TTC549 (cell line): ENCODE measurements around the gene PTPRC.

Experiments used
- FAIRE-seq: peaks from 2 replicates; lab custom pipeline; 2012; peaks lifted over from hg19 to GRCh38; lab: Jason Lieb, UNC

The PTPRC gene

DNA sequence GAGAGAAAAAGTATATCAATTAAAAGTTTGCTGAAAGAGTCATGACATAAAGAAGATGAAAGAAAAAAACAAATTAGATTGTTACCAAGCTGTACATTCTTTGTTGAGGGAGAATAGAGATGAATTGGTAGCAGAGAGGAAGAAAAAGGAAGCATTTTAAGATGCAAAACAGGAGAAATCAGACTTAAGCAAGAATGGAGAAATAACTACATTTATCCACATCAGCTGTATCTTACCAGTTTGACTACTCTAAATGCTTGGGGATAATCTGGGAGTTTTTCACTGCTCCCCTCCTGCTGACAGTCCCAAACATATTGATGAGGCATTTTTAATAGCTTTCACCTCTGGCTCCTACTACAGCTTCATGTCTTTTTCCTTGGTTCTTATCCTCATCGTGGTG lies 16.8 kb upstream of the PTPRC start:
- FAIRE-seq: no peak

DNA sequence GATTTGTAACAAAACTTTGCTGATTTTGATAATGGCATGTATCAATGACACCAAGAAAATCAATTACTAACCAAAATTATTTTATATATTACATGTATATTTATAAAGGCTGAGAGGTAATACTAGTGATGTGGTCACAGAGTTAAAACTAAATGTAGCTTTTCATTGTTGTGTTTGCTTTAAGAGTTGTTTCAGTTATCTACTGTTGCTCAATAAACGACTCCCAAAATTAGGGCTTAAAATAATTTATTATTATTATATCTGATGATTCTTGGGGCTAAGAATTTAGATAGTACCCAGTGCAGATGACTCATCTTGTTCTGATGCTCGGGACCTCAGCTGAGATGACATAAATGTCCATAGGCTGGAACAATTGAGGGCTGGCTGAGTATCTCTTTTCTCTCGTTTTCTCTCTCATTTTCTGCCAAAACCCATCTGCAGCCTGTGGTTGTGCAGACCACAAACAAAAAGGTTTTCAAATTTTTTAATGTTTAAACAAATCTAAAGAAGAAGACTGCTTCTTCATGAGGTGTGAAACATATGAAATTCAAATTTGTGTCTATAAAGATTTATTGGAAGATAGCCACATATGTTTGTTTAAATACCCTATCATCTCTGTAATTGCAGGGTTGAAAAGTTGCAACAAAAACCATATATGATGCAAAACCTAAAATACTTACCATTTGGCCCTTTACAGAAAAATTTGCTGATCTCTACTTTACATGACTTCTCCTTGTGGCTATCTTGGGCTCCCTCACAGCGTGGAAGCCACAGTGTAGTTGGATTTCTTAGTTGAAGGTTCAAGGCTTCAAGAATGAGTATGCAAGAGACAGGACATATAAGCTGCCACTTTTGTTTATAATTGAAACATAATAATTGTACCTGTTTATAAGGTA lies 14.8 kb upstream of the PTPRC start:
- no peak for FAIRE-seq

DNA sequence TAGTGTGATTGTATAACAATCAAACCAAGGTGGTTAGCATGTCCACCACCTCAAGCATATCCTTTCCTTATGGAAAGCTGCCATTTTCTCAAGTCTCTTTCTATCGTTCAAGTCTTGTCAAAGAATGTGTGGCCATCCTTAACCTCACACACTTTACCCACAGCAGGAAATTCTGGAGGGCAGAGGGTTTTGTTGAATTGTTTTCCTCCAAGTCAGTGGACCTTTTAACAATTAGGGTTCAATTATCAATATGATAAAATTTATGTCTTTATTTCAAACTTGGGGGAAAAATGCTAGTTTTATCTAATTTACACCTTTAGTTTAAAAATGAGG lies 14.2 kb upstream of the PTPRC start:
- FAIRE-seq: no peak

DNA sequence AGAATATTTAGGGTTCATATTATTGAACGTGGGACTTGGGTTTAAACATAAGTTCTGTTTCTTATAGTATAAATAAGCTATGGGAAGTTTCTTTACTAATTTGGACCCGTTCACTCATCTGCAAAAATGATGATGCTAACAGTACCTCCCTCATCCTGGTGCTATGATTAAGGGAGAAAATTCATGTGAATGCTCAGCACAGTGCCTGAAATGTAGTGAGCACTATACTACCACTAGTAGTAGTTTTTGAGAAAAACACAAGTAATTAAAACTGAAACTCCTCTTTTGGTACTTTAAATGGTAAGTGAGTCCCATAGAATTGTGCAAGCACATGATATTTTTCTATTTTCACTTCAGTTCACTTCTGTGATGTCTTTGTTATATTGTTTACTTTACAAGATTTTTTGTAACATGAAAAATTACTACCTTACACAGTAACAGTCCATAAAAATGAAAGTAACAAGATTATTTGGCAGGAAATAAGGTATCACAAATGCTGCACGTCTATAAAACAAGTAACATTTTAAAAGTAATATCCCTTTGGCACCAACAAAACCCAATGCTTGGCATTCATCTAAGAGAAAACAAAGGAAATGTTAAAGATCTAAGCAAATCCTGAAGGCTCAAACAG lies 11.3 kb upstream of the PTPRC start:
- no peak for FAIRE-seq

DNA sequence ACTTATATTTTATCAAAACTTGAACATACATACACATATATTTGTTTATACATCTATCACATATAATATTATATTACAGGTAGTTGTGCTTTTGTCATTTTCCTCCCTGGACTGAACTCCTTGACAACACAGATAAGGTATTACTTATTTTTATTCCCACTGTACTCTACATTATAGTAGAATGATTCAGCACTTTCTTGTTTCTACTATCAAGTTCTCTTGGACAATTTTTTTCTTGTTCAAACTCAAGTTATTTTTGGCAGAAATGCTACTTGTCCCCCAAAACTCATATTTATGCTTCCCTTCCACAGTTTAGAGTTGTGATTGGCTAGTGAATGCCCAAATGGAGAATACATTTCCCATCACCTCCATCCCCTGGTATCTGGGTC lies 10.8 kb upstream of the PTPRC start:
- no peak for FAIRE-seq

DNA sequence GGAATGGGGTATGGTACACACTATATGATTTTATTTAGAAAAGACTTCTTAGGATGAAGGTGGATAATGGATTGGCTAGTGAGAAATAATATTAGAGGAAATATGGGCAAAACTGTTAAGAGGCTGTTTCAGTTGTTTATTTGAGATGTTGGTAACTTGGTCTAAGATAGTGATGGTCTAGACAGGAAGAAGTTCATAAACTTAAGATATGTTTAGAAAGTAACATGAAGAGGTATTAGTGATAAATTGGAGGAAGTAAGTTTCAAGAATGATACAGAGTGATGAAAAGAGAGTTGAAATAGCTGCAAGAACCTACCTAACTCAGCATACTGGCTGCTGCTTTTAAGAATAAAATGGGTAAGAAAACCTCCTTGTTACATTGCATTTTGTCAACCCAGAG lies 9.2 kb upstream of the PTPRC start:
- FAIRE-seq: no peak

DNA sequence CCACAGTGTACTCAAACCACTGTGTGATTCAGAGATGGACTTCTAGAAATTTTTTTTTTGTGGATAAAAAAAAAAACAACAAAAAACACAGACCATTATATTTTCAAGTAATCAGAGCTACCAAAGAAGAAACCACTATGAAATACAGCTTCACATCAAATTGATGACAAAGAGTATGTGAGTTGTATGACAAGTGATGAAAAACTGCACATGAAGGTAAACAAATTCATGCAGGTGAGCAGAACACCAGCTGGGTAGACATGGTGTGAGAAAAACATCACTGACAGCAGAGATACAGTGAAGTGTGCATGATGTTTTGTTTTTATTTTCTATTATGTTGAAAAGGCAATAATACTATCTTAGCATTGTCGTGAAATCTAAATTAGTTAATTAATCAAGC lies 8.0 kb upstream of the PTPRC start:
- FAIRE-seq: no peak

DNA sequence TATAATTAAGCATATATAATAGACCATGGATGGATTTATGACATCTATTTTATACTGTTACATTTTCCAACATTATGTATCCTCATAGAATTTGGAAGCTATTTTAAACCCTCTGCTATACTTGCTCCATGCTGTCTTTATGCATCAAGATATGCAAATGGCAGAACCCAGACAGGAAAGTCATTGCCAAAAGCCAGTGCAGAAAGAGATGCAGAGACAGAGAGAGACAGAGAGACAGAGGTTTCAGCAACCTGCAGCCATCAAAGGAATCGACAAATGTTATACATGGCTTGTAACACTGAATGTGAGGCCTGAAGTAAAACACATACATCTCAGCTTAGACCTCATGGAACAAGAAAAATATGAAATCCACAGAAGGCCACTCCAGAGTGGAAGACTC lies 7.5 kb upstream of the PTPRC start:
- no peak for FAIRE-seq

DNA sequence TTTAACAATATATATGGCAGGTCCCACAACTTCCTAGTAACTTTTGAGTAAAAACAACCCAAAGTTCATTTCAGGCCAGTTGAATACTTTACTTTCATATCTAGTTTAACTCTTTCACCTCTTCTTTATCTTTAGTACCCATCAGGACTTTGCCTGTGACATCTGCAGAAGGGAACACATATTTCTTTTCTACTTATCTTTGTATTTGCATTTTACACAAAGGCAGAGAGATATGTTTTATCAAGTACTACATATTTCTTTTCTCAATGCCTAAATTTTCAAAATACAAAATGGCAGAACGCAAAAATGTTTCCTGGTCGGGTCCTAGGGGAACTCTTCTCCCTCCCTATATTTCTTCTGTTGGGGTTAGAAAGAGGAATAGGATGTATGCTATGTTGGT lies 6.8 kb upstream of the PTPRC start:
- FAIRE-seq: no peak

DNA sequence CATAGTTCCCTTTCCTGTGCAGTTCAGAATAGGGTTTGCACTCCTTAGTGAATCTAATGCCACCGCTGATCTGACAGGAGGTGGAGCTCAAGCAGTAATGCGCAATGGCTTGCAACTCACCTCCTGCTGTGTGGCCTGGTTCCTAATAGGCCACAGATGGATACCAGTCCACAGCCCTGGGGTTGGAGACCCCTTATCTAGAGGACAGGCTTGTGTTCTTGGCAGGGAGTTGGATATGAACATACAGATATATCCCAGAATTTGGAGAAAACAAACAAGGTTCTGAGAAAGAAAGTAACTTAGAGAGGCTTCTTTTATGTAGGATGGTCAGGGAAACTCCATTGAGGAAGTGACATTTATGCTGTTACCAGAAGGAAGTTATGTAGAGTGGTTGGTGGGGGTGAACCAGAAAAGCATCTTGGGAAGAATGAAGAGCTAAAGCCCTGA lies 5.1 kb upstream of the PTPRC start:
- no peak for FAIRE-seq

DNA sequence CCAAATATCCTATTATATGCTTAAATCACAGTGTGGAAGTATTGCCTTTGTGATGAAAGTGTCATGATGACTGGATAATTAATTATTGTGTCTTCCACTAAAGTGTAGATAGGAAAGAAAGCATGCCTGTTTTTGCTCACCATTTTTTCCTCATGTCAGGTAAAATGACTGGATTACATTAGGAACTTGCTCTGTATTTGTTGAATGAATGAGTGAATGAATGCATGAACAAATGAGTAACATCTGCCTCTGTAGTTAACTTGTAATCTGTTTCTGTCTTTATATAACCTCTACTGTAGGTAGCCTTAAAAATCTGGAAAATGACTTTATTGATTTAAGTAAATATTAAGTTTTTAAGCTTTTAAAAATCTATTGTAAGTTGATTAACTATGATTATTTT lies 2.9 kb upstream of the PTPRC start:
- FAIRE-seq: peak; percentile 28

DNA sequence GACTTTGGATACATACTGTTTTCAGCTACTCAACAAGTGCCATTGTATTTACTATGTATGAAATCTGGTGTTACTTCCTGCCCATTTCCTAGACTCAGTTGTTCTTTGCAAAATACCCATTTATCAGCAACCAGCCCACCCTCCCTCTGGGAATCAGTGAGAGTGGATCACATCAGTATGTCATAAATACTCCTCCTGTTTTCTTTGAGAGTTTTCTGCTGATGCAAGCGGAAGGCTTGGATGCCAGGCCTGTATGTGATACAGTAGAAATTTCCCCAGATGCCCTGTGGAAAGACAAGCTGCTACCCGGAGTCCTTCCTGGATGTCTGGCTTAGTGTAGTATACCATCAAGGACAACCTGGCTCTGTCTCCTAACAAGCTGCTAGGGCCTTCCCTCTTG lies 2.4 kb upstream of the PTPRC start:
- no peak for FAIRE-seq

DNA sequence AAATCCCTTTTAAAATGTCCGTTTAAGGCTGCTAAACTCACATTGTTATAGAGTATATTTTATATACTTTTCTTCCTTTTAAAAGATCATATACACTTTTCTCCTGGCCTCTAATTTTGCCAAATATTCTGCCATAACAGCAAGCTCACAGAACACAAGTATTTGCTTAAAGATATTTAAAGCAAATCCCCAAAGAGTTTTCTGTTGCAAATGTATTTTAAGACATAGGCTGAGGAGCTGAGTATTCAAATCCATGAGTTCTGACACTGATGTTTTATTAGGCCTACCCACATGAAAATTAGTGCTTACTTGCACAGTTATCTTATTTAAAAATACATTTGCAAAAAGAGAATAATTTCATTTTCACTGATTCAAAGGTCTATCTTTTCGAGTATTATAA lies 1.7 kb upstream of the PTPRC start:
- FAIRE-seq: no peak

DNA sequence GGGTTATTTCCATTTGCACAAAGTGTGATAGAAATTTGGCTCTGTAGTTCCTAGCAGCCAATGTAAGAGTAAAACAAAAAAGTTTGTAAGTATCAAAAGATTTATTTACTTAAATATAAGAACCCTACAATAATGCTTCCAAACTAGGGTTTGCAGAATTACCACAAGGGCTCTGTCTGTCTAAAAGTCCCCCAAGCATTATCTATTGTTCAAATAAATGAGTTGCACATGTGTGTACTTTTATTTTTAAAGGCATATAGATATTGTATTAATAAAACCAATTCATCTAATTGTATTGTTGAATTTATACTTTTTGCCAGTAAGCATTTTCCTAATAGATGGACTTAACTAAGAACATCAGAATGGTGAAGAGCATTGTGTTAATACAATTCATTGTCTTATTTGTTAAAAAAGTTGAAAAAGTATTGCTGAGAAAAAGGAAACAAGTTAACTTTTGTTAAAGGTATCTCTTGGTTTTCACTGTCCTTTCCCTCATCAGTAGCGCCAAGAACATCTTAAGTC lies 863 bp upstream of the PTPRC start:
- peak; percentile 41 for FAIRE-seq

DNA sequence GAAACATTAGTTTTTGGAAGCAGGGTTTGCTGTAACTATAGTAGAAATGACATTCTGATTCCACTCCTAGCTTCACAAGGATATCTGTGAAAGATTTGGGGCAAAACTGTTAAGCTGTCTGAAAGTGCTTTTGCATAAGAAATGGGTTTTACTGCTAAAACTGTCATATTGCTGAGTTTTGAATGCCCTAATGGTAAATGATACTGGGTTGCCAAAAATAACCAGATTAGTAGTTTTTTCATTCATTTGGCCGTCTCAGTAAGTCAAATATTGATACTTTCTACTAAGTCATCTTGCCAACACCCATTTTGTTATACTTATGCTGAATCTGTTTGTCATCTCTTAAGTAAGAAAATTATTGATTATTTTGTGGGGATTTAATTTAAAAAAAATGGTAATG lies 399 bp upstream of the PTPRC start:
- no peak for FAIRE-seq

DNA sequence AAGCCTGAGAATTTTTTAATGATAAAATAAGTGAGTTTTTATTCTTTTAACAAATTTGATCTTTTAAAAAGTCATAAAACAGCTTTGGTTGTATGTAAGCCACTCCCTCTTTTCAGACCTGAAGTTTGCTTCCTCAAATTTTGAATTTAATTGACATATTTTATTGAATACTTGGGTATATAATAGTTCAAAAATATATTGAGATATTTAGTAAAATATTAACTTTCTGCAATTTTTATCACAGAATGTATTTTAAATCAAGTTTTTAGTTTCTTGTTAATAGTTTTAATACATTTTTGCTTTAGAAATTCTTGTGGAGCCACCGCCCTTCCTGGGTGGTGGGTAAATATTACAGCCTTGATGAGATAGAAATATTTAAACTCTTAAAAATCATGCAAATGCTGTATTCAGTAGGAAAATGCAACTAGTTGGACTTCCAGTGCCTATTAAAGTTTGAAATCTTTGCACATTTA lies 867 bp downstream of the PTPRC start:
- no peak for FAIRE-seq

DNA sequence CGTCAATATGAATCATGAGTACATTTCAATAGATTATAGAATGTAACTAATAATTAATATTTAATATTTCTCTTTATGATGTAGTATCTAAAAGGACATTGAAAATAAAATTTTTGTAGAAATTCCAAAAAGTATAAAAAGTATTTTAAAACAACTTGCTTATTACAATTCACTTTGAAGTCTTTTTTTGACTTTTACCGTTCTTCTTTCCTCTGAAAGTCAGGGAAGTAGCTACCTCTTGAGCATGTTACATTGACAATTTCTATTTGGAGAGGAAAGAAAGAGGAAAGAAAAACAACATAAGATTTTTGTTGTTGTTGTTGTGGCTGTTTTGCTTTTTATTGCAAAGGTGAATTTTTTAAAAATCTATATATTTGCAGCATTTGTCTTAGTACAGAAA lies 1.3 kb downstream of the PTPRC start:
- FAIRE-seq: peak; percentile 62

DNA sequence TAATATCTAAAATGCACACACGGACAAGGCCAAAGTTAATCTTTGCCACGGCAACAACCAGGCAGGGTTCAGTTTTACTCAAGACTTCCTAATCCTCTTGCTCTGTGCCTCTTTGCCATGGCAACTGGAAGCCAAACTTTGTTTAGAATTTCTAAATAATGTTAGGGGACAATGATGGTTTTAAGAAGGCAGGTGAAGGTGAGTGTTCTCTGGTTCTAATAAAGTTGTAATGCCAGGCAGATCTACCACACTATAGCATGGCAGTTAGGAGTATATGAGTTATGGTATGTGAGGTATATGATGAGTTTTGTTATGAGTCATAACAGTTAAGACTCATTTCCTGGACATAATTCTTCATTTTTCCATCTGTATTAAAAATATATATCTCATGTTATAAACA lies 2.7 kb downstream of the PTPRC start:
- no peak for FAIRE-seq

DNA sequence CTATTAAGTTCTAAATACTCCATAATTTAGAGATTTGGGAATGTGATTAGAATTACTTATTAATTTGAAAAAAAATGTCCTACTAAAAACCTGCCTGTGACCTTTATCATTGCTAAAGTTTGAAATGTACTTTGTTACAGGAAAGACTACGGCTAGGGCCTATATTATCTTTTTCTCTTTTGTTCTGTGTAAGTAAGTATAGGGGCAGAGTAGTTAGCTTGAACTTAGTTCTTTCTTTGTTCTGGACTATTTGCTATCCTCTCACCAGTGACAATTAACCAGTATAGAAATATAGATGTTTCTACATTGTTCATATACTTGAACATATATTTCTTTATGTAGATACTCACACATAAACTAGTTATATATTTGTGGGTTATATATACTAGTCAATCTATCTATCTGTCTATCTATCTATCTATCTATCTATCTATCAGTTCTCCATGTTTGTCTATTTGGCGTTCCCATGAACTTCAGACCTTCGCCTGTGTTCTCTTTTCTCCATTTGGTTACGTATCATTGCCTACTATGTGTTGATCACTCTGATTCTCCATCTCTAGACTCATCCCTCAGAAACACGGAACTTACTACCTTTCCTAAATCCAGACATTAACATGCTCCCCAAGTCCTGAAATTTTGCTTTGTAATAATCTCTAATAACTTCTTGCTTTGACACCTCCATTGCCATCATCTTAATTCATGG lies 3.3 kb downstream of the PTPRC start:
- no peak for FAIRE-seq

DNA sequence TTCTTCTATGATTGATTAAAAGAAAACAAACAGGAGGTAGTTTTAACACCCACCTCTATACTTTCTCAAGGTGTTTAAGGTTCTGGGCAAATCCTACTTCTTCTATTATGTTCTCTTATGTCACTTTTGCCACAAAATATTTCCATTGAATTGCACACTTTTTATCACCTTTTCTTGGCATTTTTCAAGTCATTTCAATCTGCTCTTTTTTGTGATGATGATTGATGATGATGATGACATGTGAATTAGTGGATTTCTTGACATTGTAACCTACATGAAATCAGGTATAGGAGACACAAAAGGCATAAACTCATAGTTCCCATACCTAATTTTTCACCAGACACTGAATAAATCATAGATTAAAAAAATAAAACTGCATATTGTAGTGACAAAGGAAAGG lies 4.1 kb downstream of the PTPRC start:
- FAIRE-seq: no peak

DNA sequence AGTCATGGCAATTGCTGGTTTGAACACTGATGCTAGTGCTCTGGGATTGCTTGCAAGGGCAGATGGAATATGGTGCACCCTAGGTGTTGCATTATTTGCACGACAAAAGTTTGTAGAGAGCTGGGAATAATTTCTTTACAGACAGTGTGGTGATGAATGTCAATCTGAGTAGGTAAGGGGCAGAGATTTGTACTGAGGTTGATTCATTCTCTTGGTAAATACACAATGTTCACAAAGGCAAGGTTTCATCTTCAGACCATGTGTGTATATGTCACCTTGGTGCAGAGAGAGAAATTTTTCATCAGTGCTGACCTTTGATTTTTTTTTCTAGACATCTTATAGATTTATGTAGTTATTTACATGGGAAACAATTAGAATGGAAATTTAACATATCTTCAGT lies 5.0 kb downstream of the PTPRC start:
- no peak for FAIRE-seq

DNA sequence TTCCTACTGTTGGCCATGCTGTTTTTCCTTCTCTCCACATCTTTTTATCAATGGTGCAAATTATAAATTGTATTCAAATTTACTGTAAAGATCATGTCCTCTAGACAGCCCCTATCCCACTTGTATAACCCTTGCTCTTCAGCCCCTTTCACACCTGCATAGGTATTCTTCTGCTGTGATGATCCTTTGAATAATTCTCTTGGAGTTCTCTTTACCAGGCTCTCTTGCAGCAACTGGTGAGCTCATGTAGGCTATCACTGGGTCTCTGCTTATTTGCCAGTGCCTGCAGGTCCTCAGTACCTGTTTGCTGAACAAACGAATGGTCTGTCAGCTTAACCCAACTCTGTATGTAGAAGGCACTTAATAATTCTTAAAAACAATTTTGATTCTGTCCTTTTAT lies 8.2 kb downstream of the PTPRC start:
- FAIRE-seq: no peak

DNA sequence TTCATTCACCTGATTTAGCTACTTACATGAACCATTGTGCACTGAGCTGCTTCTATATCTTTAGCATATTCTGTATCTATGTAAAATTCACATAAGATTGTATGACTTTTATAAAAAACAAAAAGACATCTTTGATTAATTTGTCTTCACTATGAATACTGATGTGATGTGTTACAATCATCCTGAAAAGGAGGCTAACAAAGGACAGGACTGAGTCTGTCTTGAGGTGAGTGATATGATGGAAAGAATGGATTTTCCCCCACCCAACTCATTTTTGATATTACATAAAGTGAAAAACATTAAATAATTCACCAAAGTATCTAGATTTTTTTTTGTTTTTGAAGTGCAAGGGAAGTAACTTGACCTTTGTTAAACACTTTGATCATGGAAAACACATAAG lies 9.8 kb downstream of the PTPRC start:
- no peak for FAIRE-seq
